ENCODE data around the gene GBX1. TPM values are rescaled to one million over a fixed set of nuclear protein-coding genes. Genes with fewer than 3 reads are reported as not detected.

Gene GBX1
- total and polyA plus RNA-seq, 2 donors (not counting 3 experiments of a cell fraction or from before 2014, with no cell fraction given): not detected

- CTCF ChIA-PET: interaction anchor here (1.6 to 2.6 kb wide), 2 partner anchors 68 to 213 kb away, joined by 5 to 6 read pairs; no protein-coding TSS in a partner anchor
- POLR2A ChIA-PET: no interaction called here
- H3K9me3 ChIP-seq (replicated peaks; ENCODE audit: control insufficient read depth, insufficient read depth, low read length): no peaks in the 10 kb centered on the region
- no peak for TF ChIP-seq GATA2 (IDR thresholded peaks at IDR 0.05; ENCODE audit: insufficient read depth, insufficient read length, low read depth, low read length)
- no peak for TF ChIP-seq POLR2AphosphoS5 (IDR thresholded peaks at IDR 0.05; ENCODE audit: insufficient read depth, low read depth, low read length)
- no peak for TF ChIP-seq FOS (IDR thresholded peaks at IDR 0.05; ENCODE audit: borderline replicate concordance, insufficient read depth, low read length)
- no peak for TF ChIP-seq MAX (IDR thresholded peaks at IDR 0.05; ENCODE audit: insufficient read depth, insufficient read length)
- TF ChIP-seq EZH2 (IDR thresholded peaks at IDR 0.05; ENCODE audit: borderline replicate concordance, low read depth, low read length, severe bottlenecking): no peak
- no peak for TF ChIP-seq CTCF (IDR thresholded peaks at IDR 0.05; ENCODE audit: extremely low read depth in 1 of 2, insufficient read depth in 1 of 2, low read depth in 1 of 2, low read length in 2 of 2)
- no peak for TF ChIP-seq POLR2A (IDR thresholded peaks at IDR 0.05; ENCODE audit: low read depth, low read length)
- no peak for TF ChIP-seq JUN (IDR thresholded peaks at IDR 0.05; ENCODE audit: borderline replicate concordance, insufficient read depth, insufficient read length, low read depth)
- TF ChIP-seq MYC (IDR thresholded peaks at IDR 0.05; ENCODE audit: low read depth, low read length): no peak
- no peaks in the 10 kb centered on the region for H3K36me3 ChIP-seq (ENCODE audit: control insufficient read depth in 2 of 2, extremely low read depth in 1 of 2, insufficient read depth in 2 of 2, low read length in 2 of 2)
- H3K79me2 ChIP-seq (ENCODE audit: control insufficient read depth, insufficient read depth, low read length): no peaks in the 10 kb centered on the region
- H3K27ac ChIP-seq (ENCODE audit: insufficient read depth, low read depth, low read length): no peak overlapping the region
- no peaks in the 10 kb centered on the region for H3K4me1 ChIP-seq (ENCODE audit: control insufficient read depth, extremely low read depth, insufficient read depth, low read length)
- dilution Hi-C loops (cut with MboI; ENCODE audit: extremely low pct_ligation_motif_present, low sequenced_read_pairs) (no loop called here), intact Hi-C loops (cut with micrococcal nuclease) (no loop called here)
- H3K4me3 ChIP-seq (replicated peaks in 1 of 3; ENCODE audit: insufficient read depth in 1 of 3, low read depth in 1 of 3, low read length in 3 of 3): no peak overlapping the region
- no peak overlapping the region for H2AFZ ChIP-seq (ENCODE audit: low read depth, low read length)
- no peaks in the 10 kb centered on the region for H4K20me1 ChIP-seq (replicated peaks; ENCODE audit: control insufficient read depth, extremely low read depth, insufficient read depth, low read length)
- H3K9me1 ChIP-seq (replicated peaks; ENCODE audit: control insufficient read depth, extremely low read depth, insufficient read depth, low read length): no peaks in the 10 kb centered on the region
- DNase-seq (ENCODE audit: low read depth, low spot score): no peak
- no TSS peak for BruUV-seq (replicated peaks)
- FAIRE-seq: no peak
- H3K4me2 ChIP-seq (ENCODE audit: insufficient read depth, low read length): no peak overlapping the region
- no peak overlapping the region for H3K9ac ChIP-seq (replicated peaks; ENCODE audit: extremely low read depth, insufficient read depth, low read length)
- H3K27me3 ChIP-seq (ENCODE audit: control insufficient read depth in 2 of 2, insufficient read depth in 2 of 2, low read length in 2 of 2): peaks cover 3 to 12% of the 10 kb centered on the region in 2 experiments
Observed at GRCh38 chr7:151175793-151176311, 8.4 kb upstream of the GBX1 start.

Measured in endothelial cell of umbilical vein (primary cell).